IMR-90 (cell line): ENCODE data around the gene CDK15. TPM values are rescaled to one million over a fixed set of nuclear protein-coding genes. Genes with fewer than 3 reads are reported as not detected.

ENCODE experiments used
- ATAC-seq: fragments of 200-7000 bp; cut with Tn5 transposase; 2 replicates; pipeline ENCODE4 v1.9.1; 2020; ENCODE audit warnings: low read depth, mild to moderate bottlenecking, moderate library complexity
- BruUV-seq: library from RNA; stranded (reverse); fragments of 400-500 nt; replicated peaks from 2 replicates; lab custom pipeline; 2021; lab: Mats Ljungman, UMichigan
- CTCF ChIA-PET: fragments of 300-600 bp; formaldehyde crosslinking; extraction: SDS; loops from one replicate; lab custom pipeline; 2021; ENCODE audit warnings: antibody characterized with exemption; lab: Yijun Ruan, JAX
- POLR2A ChIA-PET: fragments of 300-600 bp; sonication (Branson Sonifier 250); formaldehyde crosslinking; loops from one replicate; lab custom pipeline; 2022; ENCODE audit warnings: antibody characterized with exemption; ENCODE audit not compliant: unreplicated experiment; lab: Charles Lee
- DNase-seq: peaks from one replicate; pipeline ENCODE4 v3.0.0; 2013
- H2AFZ ChIP-seq: replicated peaks from 2 replicates; pipeline ENCODE3; 2013; ENCODE audit warnings: low read length, mild to moderate bottlenecking; ENCODE audit not compliant: poor library complexity
- H2AK5ac ChIP-seq: 2 replicates; pipeline ENCODE4 v1.6.1; 2013; ENCODE audit warnings: low read depth, low read length, inconsistent platforms
- H2AK9ac ChIP-seq: replicated peaks from 2 replicates; pipeline ENCODE3; 2013; ENCODE audit warnings: mild to moderate bottlenecking, low read depth, low read length, moderate library complexity; ENCODE audit not compliant: poor library complexity
- H2BK120ac ChIP-seq: 2 replicates; pipeline ENCODE4 v1.6.1; 2013; ENCODE audit warnings: low read depth, low read length, inconsistent platforms
- H2BK15ac ChIP-seq: 3 replicates; pipeline ENCODE4 v1.6.1; 2013; ENCODE audit warnings: low read depth, low read length, inconsistent platforms
- H2BK20ac ChIP-seq: 2 replicates; pipeline ENCODE4 v1.6.1; 2013; ENCODE audit warnings: low read depth, mild to moderate bottlenecking, inconsistent platforms, low read length, moderate library complexity
- H2BK5ac ChIP-seq: 2 replicates; pipeline ENCODE4 v1.6.1; 2013; ENCODE audit warnings: mild to moderate bottlenecking, low read depth, low read length, inconsistent platforms; ENCODE audit not compliant: poor library complexity, severe bottlenecking
- H3K14ac ChIP-seq: replicated peaks from 2 replicates; pipeline ENCODE4 v1.6.1; 2013; ENCODE audit warnings: low read depth, low read length, inconsistent platforms
- H3K18ac ChIP-seq: 2 replicates; pipeline ENCODE4 v1.6.1; 2013; ENCODE audit warnings: low read depth, low read length, control low read depth
- H3K23ac ChIP-seq: 2 replicates; pipeline ENCODE4 v1.6.1; 2013; ENCODE audit warnings: low read depth, low read length, inconsistent platforms
- H3K27ac ChIP-seq: 2 replicates; pipeline ENCODE4 v1.5.1; 2013; ENCODE audit warnings: mild to moderate bottlenecking, control low read depth, low read length; ENCODE audit not compliant: insufficient read depth
- H3K27me3 ChIP-seq: 2 replicates; pipeline ENCODE4 v1.6.1; 2013; ENCODE audit warnings: low read length; ENCODE audit not compliant: control insufficient read depth, insufficient read depth
- H3K36me3 ChIP-seq: 2 replicates; pipeline ENCODE4 v1.6.1; 2013; ENCODE audit warnings: low read length, mixed read lengths; ENCODE audit not compliant: control insufficient read depth, insufficient read depth
- H3K4ac ChIP-seq: 2 replicates; pipeline ENCODE4 v1.6.1; 2013; ENCODE audit warnings: low read depth, low read length, inconsistent platforms
- H3K4me1 ChIP-seq: 2 replicates; pipeline ENCODE4 v1.6.1; 2013; ENCODE audit warnings: low read length, mixed read lengths; ENCODE audit not compliant: control insufficient read depth, insufficient read depth
- H3K4me2 ChIP-seq: 2 replicates; pipeline ENCODE4 v1.6.1; 2013; ENCODE audit warnings: low read depth, mild to moderate bottlenecking, control low read depth, low read length, moderate library complexity
- H3K4me3 ChIP-seq: 2 replicates; pipeline ENCODE4 v1.5.1; 2013; ENCODE audit warnings: low read depth, mild to moderate bottlenecking, control low read depth, low read length, moderate library complexity; ENCODE audit not compliant: insufficient read depth
- H3K56ac ChIP-seq: 2 replicates; pipeline ENCODE4 v1.6.1; 2013; ENCODE audit warnings: low read length, inconsistent platforms; ENCODE audit not compliant: insufficient read depth; ENCODE audit errors: extremely low read depth
- H3K79me1 ChIP-seq, 2 experiments: 2 replicates each; pipeline ENCODE4 v1.6.1; 2013; ENCODE audit warnings: low read length in 2 of 2, inconsistent platforms in 1 of 2, low read depth in 1 of 2
- H3K9ac ChIP-seq: 2 replicates; pipeline ENCODE4 v1.6.1; 2013; ENCODE audit warnings: low read depth, low read length, control low read depth
- H3K9me1 ChIP-seq: 2 replicates; pipeline ENCODE4 v1.6.1; 2013; ENCODE audit warnings: low read length, inconsistent platforms; ENCODE audit not compliant: insufficient read depth
- H3K9me3 ChIP-seq: 2 replicates; pipeline ENCODE4 v1.6.1; 2013; ENCODE audit warnings: low read length; ENCODE audit not compliant: control insufficient read depth, insufficient read depth
- H4K20me1 ChIP-seq: 2 replicates; pipeline ENCODE4 v1.6.1; 2013; ENCODE audit warnings: low read length, inconsistent platforms; ENCODE audit not compliant: insufficient read depth
- H4K5ac ChIP-seq: 2 replicates; pipeline ENCODE4 v1.6.1; 2013; ENCODE audit warnings: mild to moderate bottlenecking, low read depth, low read length, control low read depth
- H4K8ac ChIP-seq, 2 experiments: 2 replicates each; pipeline ENCODE4 v1.6.1; 2013; ENCODE audit warnings: low read depth in 2 of 2, low read length in 2 of 2, control low read depth in 1 of 2, inconsistent platforms in 1 of 2
- H4K91ac ChIP-seq: 2 replicates; pipeline ENCODE4 v1.6.1; 2013; ENCODE audit warnings: low read depth, low read length, inconsistent platforms; ENCODE audit not compliant: insufficient read depth
- POLR2A ChIP-seq: IDR thresholded peaks from 2 replicates; pipeline ENCODE4 v1.6.1; 2012; ENCODE audit warnings: mild to moderate bottlenecking, low read depth, low read length
- WGBS, 2 experiments: methylation state at CpG; one replicate each; pipeline versions ENCODE4 v1.1.5 to v1.1.7; 2013; ENCODE audit warnings: missing lambda C conversion rate in 2 of 2; ENCODE audit not compliant: insufficient read length in 1 of 2; ENCODE audit errors: extremely low coverage in 2 of 2; 5-methylcytosine and 5-hydroxymethylcytosine counted together
- dilution Hi-C: fragments of 300-500 bp; cut with HindIII; formaldehyde crosslinking; loops from one replicate; pipeline ENCODE4 v1.14.3; 2018; ENCODE audit warnings: low sequenced_read_pairs; ENCODE audit not compliant: unreplicated experiment
- in situ Hi-C: fragments of 300-500 bp; cut with MboI; formaldehyde crosslinking; loops from 3 replicates; pipeline ENCODE4 v1.14.3; 2019; ENCODE audit warnings: low sequenced_read_pairs, inconsistent platforms, mixed read lengths
- intact Hi-C: fragments of 100-400 bp; cut with micrococcal nuclease; formaldehyde crosslinking; loops from 2 replicates; pipeline ENCODE4 v1.10.0; 2022
- polyA plus RNA-seq, 3 experiments: library from polyadenylated mRNA; depleted of rRNA; stranded (reverse); fragments of >200 nt; gene quantifications; 2 replicates each; pipeline ENCODE4 v1.2.3, GENCODE V29; 2012; ENCODE audit warnings: low replicate concordance in 1 of 3
- total RNA-seq: library from RNA; depleted of rRNA; stranded (reverse); fragments of >200 nt; gene quantifications from 2 replicates; pipeline ENCODE4 v1.2.3, GENCODE V29; 2012

CDK15 gene
- total and polyA plus RNA-seq, 2 of the 4 experiments (the other 2 are of a cell fraction), result 16.1 to 33.0 TPM

DNA sequence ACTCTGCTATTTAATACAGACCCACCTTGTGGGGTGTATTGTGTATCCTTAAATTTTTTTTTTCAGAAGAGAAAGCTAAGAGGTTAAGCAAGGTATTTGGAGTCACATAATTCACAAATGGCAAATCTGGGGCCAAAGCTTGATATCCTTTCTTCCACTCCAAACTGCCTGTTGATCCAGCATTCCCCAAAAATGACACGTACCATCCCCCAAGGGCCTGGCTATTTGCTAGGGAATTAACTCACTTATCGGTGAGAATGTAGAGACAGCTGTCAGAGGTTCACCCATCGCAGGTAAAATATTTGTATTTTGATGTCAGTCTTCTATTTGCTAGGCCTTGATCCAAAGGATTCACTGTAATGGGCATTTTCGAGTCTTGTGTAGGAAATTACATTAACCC is 123.7 kb downstream of the CDK15 start:
- H2BK5ac ChIP-seq, result no peak overlapping the region
- no peak overlapping the region for H3K4ac ChIP-seq
- no peak overlapping the region for H3K18ac ChIP-seq
- no peak overlapping the region for H4K5ac ChIP-seq
- H3K4me1 ChIP-seq, result peaks cover 8% of the 10 kb centered on the region
- no peak for DNase-seq
- in situ Hi-C loops, result no loop called here
- dilution Hi-C loops, result no loop called here
- 100% methylated on average over 1 of the region's 4 CpGs; no CpG with 5 or more reads in 1 of the 2 experiments for WGBS, 2 experiments
- H3K9me1 ChIP-seq, result 0 out of 2 replicates have a peak, but pooled peaks cover 11% of the 10 kb centered on the region
- no peak overlapping the region for H4K8ac ChIP-seq
- no peak overlapping the region for H3K4me3 ChIP-seq
- H3K56ac ChIP-seq, result no peak overlapping the region
- H3K4me2 ChIP-seq, result no peak overlapping the region
- no peak overlapping the region for H2AK9ac ChIP-seq
- H2BK120ac ChIP-seq, result no peak overlapping the region
- H4K20me1 ChIP-seq, result no peaks in the 10 kb centered on the region
- no peak overlapping the region for H2AFZ ChIP-seq
- no peaks in the 10 kb centered on the region for H3K9me3 ChIP-seq
- no peak overlapping the region for H2BK15ac ChIP-seq
- ChIA-PET CTCF (interaction anchor here (0.6 kb wide), 1 partner anchor 9 kb away, joined by 3 read pairs; no protein-coding TSS in a partner anchor), POLR2A (no interaction called here)
- no peak overlapping the region for H3K23ac ChIP-seq
- H4K91ac ChIP-seq, result no peak overlapping the region
- H3K36me3 ChIP-seq, result no peaks in the 10 kb centered on the region
- H3K27ac ChIP-seq, result no peak overlapping the region
- intact Hi-C loops, result no loop called here
- H2AK5ac ChIP-seq, result no peak overlapping the region
- H3K9ac ChIP-seq, result no peak overlapping the region
- TF ChIP-seq POLR2A, result no peak
- no TSS peak for BruUV-seq
- H3K79me1 ChIP-seq, result no peaks in the 10 kb centered on the region
- peaks cover 2% of the 10 kb centered on the region; the same call in 1 of the 2 replicates for H3K27me3 ChIP-seq
- no peak overlapping the region for H3K14ac ChIP-seq
- H2BK20ac ChIP-seq, result no peak overlapping the region
- ATAC-seq, result no peak
